Activated B cell treated with CpG ODN at 0.5 μM for 24 hours (primary cell): ENCODE results near the gene SH2D7. TPM values are rescaled to one million over a fixed set of nuclear protein-coding genes. Genes with fewer than 3 reads are reported as not detected.

Source experiments
- ATAC-seq: fragments of 200-7000 bp; cut with Tn5 transposase; one replicate; pipeline ENCODE4 v1.10.0; 2021; ENCODE audit warnings: low read depth, mild to moderate bottlenecking, moderate library complexity
- CTCF ChIA-PET: fragments of 350-600 bp; sonication (Branson Sonifier 250); formaldehyde crosslinking; loops from one replicate; lab custom pipeline; 2021; ENCODE audit warnings: antibody characterized with exemption; lab: Charles Lee
- POLR2A ChIA-PET: fragments of 350-600 bp; sonication (Branson Sonifier 250); formaldehyde crosslinking; loops from one replicate; lab custom pipeline; 2021; ENCODE audit warnings: antibody characterized with exemption; lab: Charles Lee
- DNase-seq: peaks from one replicate; pipeline ENCODE4 v3.0.0; 2022
- H3K27ac Mint-ChIP-seq: one replicate; pipeline ENCODE4 v1.8.0; 2020; ENCODE audit warnings: mixed read lengths
- H3K27me3 Mint-ChIP-seq: one replicate; pipeline ENCODE4 v1.8.0; 2021; ENCODE audit warnings: mixed read lengths
- H3K36me3 Mint-ChIP-seq: one replicate; pipeline ENCODE4 v1.8.0; 2021; ENCODE audit warnings: low read depth, mixed read lengths
- H3K4me1 Mint-ChIP-seq: one replicate; pipeline ENCODE4 v1.8.0; 2021; ENCODE audit warnings: mixed read lengths
- H3K4me3 Mint-ChIP-seq: one replicate; pipeline ENCODE4 v1.8.0; 2020; ENCODE audit warnings: mild to moderate bottlenecking, mixed read lengths
- H3K9me3 Mint-ChIP-seq: one replicate; pipeline ENCODE4 v1.8.0; 2020; ENCODE audit warnings: mixed read lengths
- CTCF ChIP-seq: fragments of 200-600 bp; IDR thresholded peaks from one replicate; pipeline ENCODE4 v1.8.0; 2022; ENCODE audit warnings: antibody characterized with exemption, mild to moderate bottlenecking
- intact Hi-C: fragments of 100-400 bp; cut with micrococcal nuclease; formaldehyde crosslinking; loops from one replicate; pipeline ENCODE4 v1.15.1; 2024
- total RNA-seq: library from RNA; stranded (reverse); gene quantifications from 2 replicates; pipeline ENCODE4 v1.2.3, GENCODE V29; 2022

The SH2D7 gene
- total RNA-seq, 1 donor from 2014 or later = not detected

GRCh38 chr15:78125267-78125666 lies 32.9 kb downstream of the SH2D7 start:
- Mint-ChIP-seq H3K4me1 (peaks cover under 1% of the 10 kb centered on the region), H3K4me3 (no peak overlapping the region), H3K36me3 (no peaks in the 10 kb centered on the region), H3K9me3 (no peaks in the 10 kb centered on the region), H3K27me3 (no peaks in the 10 kb centered on the region), H3K27ac (no peak overlapping the region)
- TF ChIP-seq CTCF = no peak
- CTCF ChIA-PET = no interaction called here
- DNase-seq (no peak), ATAC-seq (no peak)
- POLR2A ChIA-PET = no interaction called here
- intact Hi-C loops = no loop called here

GRCh38 chr15:78127882-78128281 lies 35.5 kb downstream of the SH2D7 start:
- no peaks in the 10 kb centered on the region for H3K36me3 Mint-ChIP-seq
- no peak for TF ChIP-seq CTCF
- no peaks in the 10 kb centered on the region for H3K27me3 Mint-ChIP-seq
- no peak for DNase-seq
- ChIA-PET CTCF (interaction anchor here (10.9 kb wide), 1 partner anchor 67 kb away, joined by 202 read pairs; no protein-coding TSS in a partner anchor), POLR2A (no interaction called here)
- peaks cover 16% of the 10 kb centered on the region for H3K4me1 Mint-ChIP-seq
- intact Hi-C loops = no loop called here
- no peak for ATAC-seq
- H3K27ac Mint-ChIP-seq = peak overlapping the region; percentile 9
- H3K4me3 Mint-ChIP-seq = no peak overlapping the region
- H3K9me3 Mint-ChIP-seq = no peaks in the 10 kb centered on the region

- ATAC-seq (no peak), DNase-seq (no peak)
- CTCF ChIA-PET = interaction anchor here (3.0 to 10.9 kb wide), 2 partner anchors 47 to 66 kb away, joined by 31 to 202 read pairs; no protein-coding TSS in a partner anchor
- Mint-ChIP-seq H3K4me3 (no peak overlapping the region), H3K27me3 (no peaks in the 10 kb centered on the region), H3K27ac (peak overlapping the region; percentile 56), H3K36me3 (no peaks in the 10 kb centered on the region), H3K9me3 (no peaks in the 10 kb centered on the region), H3K4me1 (peaks cover 16% of the 10 kb centered on the region)
- intact Hi-C loops = no loop called here
- POLR2A ChIA-PET = interaction anchor here (0.5 to 1.2 kb wide), 2 partner anchors 20 to 967 kb away, joined by 4 to 5 read pairs; partner anchors contain the start of gene IDH3A
- no peak for TF ChIP-seq CTCF
Measured at GRCh38 chr15:78129077-78129750, 36.9 kb downstream of the SH2D7 start.

GRCh38 chr15:78129751-78130287 lies 37.5 kb downstream of the SH2D7 start:
- no peak for DNase-seq
- H3K36me3 Mint-ChIP-seq = no peaks in the 10 kb centered on the region
- TF ChIP-seq CTCF = no peak
- peaks cover 16% of the 10 kb centered on the region for H3K4me1 Mint-ChIP-seq
- H3K27ac Mint-ChIP-seq = peak overlapping the region; percentile 50
- intact Hi-C loops = loop anchor here (2.0 kb wide), 1 partner anchor 41 kb away; no protein-coding TSS in a partner anchor
- H3K4me3 Mint-ChIP-seq = peak overlapping the region; percentile 81
- no peaks in the 10 kb centered on the region for H3K27me3 Mint-ChIP-seq
- H3K9me3 Mint-ChIP-seq = no peaks in the 10 kb centered on the region
- POLR2A ChIA-PET = interaction anchor here (1.2 to 2.8 kb wide), 2 partner anchors 19 to 66 kb away, joined by 4 to 28 read pairs; partner anchors contain the start of gene IDH3A
- no peak for ATAC-seq
- CTCF ChIA-PET = interaction anchor here (1.4 to 10.9 kb wide), 5 partner anchors 16 to 111 kb away, joined by 9 to 202 read pairs (median 22); no protein-coding TSS in a partner anchor
